EL (cell line): ENCODE measurements around the gene HCFC2.

Source experiments
- DNase-seq: peaks from one replicate; pipeline ENCODE4 v3.0.0-alpha.2; 2016

HCFC2 gene

GRCh38 chr12:104126548-104126947, 62.2 kb downstream of the HCFC2 start:
- no peak for DNase-seq

DNA sequence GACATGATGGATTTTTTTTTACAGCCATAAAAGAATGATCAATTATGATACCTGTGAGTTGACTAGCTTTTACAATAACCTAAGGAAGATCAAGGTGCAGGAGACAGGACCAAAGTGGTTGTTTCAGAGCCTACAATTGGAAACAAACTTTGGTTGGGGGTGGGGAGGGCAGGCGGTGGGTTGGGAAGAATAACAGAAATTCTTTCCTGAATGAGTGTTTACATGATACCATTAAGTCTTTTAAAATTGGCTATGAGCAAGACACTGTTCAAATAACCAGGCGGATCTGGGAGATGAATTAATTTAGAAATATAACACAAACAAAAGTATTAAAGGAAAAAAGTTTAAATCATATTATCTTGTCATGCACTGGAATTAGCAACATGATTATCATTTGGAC, 66.4 kb downstream of the HCFC2 start:
- peak; percentile 15 for DNase-seq

- no peak for DNase-seq
These were observed 67.3 kb downstream of the HCFC2 start for GRCh38 chr12:104131609-104132008.

GRCh38 chr12:104132351-104132956, 68.1 kb downstream of the HCFC2 start:
- DNase-seq = no peak

- no peak for DNase-seq
These were observed 69.0 kb downstream of the HCFC2 start for GRCh38 chr12:104133321-104133720.

- DNase-seq = peak; percentile 64
These were observed 69.5 kb downstream of the HCFC2 start for GRCh38 chr12:104133866-104134265.

GRCh38 chr12:104134882-104135281, 70.6 kb downstream of the HCFC2 start:
- no peak for DNase-seq

- DNase-seq = peak; percentile 30
These were observed 72.2 kb downstream of the HCFC2 start for GRCh38 chr12:104136577-104136976.

DNA sequence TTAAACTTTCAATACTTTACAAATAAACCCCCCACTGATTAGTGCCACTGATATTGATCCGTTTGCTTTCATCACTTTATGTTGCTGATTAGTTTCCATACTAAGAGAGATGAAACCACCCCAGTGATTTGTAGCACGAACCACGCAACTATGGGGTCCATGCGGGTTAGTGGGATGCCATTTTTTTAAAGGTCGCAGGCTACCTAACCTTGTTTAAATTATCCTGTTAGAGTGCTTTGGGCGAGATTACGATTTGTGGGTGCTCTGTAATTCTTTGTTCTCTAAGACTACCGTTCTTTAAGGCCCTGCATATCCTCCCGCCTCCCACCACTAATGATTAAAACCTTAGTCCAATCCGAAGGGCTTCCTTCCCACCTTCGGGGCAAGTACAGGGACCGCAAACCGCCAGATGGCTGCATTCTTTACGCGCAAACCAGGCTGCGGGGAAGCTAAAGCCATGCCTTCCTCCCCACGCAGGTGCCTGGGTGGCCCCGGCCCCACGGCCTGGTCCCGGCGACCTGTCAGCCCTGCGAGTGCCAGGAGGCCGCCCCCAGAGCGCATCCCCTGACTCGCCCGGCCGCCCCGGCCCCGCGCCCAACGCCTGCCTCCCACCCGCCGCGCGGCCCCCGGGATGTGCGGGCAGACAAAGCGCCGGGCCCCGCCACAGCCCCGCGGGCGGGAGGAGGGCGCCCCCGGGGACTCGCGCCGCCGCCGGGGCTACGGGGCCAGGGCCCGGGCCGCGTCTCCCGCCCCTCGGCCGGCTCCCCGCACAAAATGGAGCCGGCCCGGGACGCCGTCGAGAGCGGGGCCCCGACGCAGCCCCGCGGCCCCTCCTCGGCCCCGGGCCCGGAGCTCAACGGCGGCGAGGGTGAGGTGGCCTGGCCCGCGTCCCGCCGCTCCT, 72.9 kb downstream of the HCFC2 start:
- peak; percentile 77 for DNase-seq

DNA sequence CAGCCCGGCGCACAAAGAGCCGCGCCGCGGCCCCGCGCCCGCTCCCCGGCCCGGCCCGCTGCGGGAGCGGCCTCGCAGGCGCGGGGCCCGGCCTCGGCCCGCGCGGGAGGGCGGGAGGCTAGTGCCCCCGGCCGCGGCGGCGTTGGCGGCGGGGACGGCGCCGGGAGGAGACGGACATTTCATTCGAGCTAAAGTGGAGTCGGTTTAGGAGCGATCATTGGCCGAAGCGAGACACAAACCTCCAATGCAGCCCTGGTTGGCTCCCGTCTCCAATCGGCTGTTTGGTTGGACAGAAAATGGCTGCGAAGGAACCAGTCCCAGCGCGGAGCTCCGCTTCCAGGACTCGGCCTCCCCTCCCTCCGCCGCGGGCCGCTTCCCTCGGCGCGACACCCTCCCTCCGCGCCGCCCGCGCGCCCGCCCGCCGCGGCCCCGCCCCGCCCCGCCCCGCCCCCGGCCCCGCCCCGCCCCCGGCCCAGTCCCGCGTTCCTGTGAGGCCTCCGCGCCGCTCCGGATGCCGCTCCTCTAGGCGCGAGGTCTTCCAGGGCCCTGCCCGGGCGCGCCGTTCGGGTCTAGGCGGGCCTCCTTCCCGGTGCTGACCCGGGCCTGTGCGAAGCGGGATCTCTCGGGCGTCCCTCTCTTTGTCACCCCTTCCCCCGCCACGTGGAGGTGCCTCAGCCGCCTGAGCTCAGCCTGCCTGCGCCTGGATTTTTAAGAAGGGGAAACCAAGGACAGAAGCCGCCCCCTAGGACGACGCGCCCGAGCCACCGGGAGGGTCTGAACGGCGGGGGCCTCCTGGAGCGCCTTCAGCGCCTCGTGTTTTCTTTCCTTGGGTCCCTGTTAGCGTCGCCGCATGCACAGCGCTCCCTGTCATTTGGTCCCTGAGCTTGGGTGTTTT, 73.8 kb downstream of the HCFC2 start, which contains the start of gene NFYB:
Gene NFYB (minus strand): TSS at position 309 of the 895 bp plus-strand sequence. CDS start 2,757 bp downstream, outside the sequence.
- peak; percentile 97 for DNase-seq

GRCh38 chr12:104138797-104139152, 74.4 kb downstream of the HCFC2 start:
- DNase-seq = no peak

DNA sequence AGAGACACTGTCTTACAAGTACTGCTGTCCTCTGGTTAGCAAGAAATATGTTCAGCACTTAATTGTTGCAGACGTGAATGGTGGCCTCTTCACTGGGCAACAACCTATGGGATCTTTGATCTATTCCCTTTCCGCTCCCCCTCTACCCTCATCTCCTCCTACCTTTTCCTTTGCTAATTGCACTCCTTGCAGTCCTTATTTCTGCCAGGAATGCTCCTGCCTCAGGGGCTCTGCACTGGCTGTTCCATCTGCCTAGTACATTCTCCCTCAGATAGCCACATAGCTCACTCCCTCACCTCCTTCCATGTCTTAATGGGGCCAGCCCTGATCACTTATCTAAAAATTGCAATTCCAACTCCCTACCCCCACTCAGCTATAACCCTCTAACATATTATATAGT, 78.2 kb downstream of the HCFC2 start:
- no peak for DNase-seq

DNA sequence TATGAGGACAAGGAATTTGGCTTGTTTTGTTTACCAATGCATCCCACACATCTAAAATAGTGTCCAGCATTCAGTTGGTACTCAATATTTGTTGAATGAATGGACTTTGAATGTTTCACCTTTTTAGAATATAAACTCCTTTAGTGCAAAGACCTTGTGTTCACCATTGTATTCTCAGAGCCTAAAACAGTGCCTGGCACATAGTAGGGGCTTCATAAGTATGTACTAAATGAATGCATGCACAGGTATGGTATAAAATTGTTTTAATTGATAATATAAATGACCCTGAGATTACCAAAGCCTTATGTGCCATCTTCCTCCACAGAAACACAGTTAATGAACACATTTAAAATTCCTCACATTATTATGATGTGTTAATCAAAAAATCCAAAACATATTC, 78.7 kb downstream of the HCFC2 start:
- no peak for DNase-seq

DNA sequence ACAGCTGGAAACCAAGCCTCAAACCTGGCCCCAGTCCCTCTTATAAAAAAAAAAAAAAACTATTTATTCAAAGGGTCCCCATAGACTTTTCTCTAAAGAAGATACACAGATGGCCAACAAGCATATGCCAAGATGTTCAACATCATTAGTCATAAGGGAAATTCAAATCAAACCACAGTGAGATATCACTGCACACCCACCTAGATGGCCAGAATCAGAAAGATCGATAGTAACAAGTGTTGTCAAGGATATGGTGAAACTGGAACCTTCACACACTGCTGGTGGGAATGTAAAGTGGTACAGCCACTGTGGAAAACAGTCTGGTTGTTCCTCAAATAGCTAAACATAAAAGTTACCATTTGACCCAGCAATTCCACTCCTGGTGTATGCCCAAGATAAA, 79.6 kb downstream of the HCFC2 start:
- no peak for DNase-seq

GRCh38 chr12:104147346-104147745, 83.0 kb downstream of the HCFC2 start:
- no peak for DNase-seq

GRCh38 chr12:104150416-104150815, 86.1 kb downstream of the HCFC2 start:
- no peak for DNase-seq

DNA sequence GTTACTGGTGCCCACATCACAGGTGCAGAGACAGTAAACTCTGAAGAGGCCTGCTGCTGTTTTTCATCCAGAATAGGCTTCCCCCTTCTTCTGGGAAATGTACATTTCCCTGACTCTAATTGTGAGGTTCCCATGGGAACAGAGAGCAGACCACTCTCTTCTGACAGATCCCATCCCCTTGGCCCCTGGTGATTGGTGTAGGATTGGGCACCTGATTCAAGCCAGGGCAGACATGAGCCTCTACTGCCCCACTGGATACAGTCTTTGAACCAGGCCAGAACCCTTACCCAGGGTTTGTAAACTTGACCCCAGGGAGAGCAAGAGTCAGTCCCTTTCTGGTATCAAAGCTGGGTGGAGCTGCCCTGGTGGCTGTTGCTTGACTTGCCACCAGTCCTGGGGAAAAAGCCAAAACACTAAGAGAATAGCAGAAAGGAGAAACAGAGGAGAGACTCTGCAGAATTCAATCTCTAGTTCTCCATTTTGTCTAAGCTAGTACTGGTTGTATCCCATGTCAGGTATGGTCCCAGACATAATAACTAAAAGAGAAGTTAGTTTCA, 88.4 kb downstream of the HCFC2 start:
- DNase-seq = no peak

DNA sequence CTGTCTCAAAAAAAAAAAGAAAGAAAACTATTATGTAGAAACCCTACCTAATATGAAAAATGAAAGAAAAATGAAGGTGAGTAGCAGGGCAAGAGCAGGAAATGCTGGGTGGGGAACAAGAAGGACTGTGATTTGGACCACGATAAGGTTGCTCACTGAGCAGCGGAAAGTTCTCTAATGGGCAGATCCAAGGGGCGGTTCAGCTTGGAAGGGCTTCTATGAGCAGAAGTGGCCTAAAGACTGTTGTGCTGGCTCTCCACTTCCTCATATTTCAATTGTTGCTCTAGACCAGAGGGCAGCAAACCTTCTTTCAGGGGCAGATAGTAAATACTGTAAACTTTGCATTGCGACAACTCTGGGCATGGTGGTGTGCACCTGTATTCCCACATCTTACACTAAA, 90.0 kb downstream of the HCFC2 start:
- DNase-seq = no peak

- DNase-seq = no peak
These were observed 90.5 kb downstream of the HCFC2 start for GRCh38 chr12:104154806-104155205.
